Endothelial cell of coronary artery (primary cell): ENCODE measurements around the gene ELOVL3. TPM values are rescaled to one million over a fixed set of nuclear protein-coding genes. Genes with fewer than 3 reads are reported as not detected.

Source experiments
- total RNA-seq: library from RNA; depleted of rRNA; stranded (reverse); fragments of >200 nt; gene quantifications from 2 replicates; pipeline ENCODE4 v1.2.3, GENCODE V29; 2014

ELOVL3 gene, protein sequence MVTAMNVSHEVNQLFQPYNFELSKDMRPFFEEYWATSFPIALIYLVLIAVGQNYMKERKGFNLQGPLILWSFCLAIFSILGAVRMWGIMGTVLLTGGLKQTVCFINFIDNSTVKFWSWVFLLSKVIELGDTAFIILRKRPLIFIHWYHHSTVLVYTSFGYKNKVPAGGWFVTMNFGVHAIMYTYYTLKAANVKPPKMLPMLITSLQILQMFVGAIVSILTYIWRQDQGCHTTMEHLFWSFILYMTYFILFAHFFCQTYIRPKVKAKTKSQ
- 0.09 TPM in 1 of 2 replicates, not detected in the other for total RNA-seq

DNA sequence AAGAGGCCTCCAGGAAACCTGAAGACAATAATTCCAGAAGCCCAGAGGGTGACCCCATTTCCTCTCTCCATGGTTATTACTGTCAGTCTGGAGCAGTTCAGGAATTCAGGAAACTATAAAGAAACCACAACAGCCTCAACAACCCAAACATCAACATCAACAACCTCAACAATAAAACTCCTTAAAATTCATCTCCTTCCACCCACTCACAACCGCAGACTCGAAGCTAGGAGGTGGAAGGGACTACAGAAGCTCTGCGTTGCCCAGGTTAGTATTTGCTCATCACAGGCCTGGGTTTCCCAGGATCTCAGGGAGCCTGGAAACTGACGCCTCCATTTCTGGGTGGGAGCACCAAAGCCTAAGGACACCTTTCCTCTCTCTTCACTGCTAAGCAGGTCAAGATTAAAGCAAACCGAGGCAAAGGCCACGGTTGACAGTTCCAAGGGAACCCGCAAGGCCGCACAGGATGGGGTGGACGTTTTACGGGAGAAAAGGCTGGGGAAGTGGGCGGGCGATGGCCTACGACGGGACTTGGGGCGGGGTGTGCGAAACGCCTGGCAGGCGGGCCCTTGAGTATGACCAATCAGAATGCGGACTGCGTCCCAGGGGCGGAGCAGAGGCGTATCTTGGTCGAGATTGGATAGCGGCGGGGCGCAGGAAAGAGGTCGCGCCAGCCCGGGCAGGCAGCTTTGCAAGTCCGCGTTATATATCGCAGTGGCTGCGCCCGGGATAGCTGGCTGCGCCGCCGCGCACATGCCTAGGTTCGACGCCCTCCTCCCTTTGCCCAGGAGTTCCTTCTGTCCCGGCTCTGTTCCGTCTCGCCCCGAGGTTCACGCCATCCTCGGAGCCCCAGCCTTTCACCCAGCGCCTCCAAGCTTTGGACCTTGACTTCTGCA is at the start of gene ELOVL3:
Gene ELOVL3, plus strand, starts transcription at position 654 of the 896 bp plus-strand sequence. CDS start 250 bp downstream, outside the sequence.

DNA sequence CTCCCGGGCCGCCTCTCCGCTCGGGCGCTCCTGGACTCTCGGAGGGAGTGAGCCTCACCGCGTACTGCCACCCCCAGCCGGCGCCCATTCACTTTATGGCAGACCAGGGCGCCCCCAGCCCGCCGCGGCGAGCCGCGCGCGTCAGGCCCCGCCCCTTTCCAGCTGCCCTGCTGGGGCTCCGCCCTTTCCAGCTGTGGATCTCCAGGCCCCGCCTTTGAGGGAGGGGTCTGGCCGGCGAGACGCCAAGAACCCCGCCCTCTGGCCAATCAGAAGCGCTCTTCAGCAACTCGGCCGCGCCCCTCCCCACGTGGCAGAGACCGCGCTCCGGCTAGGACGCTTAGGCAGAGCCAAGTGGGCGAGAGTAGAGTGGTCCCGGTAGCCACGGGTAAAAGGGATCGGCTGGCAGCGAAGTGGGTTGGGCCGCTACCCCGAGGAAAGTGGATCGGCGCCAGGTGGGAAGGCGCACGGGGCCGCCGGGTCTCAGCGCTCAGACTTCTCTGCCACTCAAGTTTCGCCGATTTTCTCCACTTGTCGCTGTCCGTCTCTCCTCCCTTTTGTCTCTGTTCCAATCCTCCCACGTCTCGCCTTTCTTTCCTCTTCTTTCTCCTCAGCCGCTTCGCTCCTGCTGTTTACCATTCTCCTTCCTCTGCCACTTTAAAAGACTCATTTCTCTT is 15.5 kb downstream of the ELOVL3 start, which contains the start of gene PITX3:
Gene PITX3, minus strand, starts transcription at position 69 of the 674 bp plus-strand sequence. CDS start 9,432 bp downstream, outside the sequence.

DNA sequence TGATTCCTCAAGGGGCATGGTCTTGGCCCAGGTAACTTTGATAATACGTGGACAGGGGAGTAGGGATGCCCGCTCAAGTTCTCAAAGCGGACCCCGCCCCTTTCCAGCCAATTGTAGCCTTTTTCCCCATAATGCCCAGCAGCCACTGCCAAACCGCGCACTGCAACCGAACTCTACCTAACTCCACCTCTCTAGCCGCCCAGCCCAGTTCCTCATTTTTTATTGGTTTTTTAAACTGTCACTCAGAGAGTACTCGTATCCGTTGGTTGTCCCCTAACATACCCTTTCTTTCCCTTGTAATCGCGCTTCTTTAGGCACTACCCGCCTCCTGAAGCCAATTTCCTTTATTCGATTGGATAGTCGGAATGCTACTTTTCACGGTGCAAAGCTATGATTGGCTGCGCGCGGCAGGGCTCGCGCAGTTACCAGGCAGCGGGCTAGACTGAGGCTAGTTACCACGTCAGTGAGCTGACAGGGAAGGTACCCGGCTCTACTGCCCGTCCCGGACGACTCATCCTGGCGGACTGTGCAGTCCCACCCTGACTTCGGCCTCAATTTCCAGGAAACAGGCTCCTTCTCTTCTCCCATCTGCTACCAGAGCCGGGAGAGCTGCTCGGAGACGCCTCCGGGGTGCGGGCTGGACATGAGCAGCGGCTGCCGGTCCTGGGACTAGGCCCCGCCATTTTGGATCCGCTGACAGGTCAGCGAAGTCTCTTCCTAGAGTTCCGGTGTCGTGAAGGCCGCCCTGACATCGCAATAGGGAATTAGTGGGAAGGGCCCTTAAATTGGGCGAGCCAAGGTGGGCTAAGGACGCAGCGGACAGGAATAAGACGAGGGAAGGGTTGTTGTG is 19.2 kb downstream of the ELOVL3 start, which contains the start of gene GBF1:
Gene GBF1, plus strand, starts transcription at position 451 of the 850 bp plus-strand sequence. CDS start 13,407 bp downstream, outside the sequence.

Other genes with a start within 250 kb of the ELOVL3 start
- 6.6 and 8.8 TPM in 2 replicates for gene ARMH3, start 170.1 kb upstream of the ELOVL3 start, total RNA-seq
- gene HPS6, start 160.9 kb upstream of the ELOVL3 start, total RNA-seq = 26.4 and 31.1 TPM in 2 replicates
- 42.5 and 46.3 TPM in 2 replicates for gene LDB1, start 105.9 kb upstream of the ELOVL3 start, total RNA-seq
- 8.9 and 14.0 TPM in 2 replicates for gene PPRC1, start 93.3 kb upstream of the ELOVL3 start, total RNA-seq
- 35.4 and 40.3 TPM in 2 replicates for gene NOLC1, start 73.9 kb upstream of the ELOVL3 start, total RNA-seq
- gene PITX3, start 15.2 kb downstream of the ELOVL3 start, total RNA-seq = not detected in 2 replicates
- gene GBF1, start 19.2 kb downstream of the ELOVL3 start, total RNA-seq = 16.2 and 26.7 TPM in 2 replicates
- gene NFKB2, start 169.4 kb downstream of the ELOVL3 start, total RNA-seq = 13.4 and 29.5 TPM in 2 replicates
- 0.09 and 0.28 TPM in 2 replicates for gene PSD, start 192.5 kb downstream of the ELOVL3 start, total RNA-seq
- 6.6 and 7.7 TPM in 2 replicates for gene FBXL15, start 194.5 kb downstream of the ELOVL3 start, total RNA-seq
- 38.1 and 52.0 TPM in 2 replicates for gene CUEDC2, start 206.3 kb downstream of the ELOVL3 start, total RNA-seq
- gene C10orf95, start 225.2 kb downstream of the ELOVL3 start, total RNA-seq = 0.09 TPM in 1 of 2 replicates, not detected in the other